Measurements from ENCODE around the gene ERP27.

DNA sequence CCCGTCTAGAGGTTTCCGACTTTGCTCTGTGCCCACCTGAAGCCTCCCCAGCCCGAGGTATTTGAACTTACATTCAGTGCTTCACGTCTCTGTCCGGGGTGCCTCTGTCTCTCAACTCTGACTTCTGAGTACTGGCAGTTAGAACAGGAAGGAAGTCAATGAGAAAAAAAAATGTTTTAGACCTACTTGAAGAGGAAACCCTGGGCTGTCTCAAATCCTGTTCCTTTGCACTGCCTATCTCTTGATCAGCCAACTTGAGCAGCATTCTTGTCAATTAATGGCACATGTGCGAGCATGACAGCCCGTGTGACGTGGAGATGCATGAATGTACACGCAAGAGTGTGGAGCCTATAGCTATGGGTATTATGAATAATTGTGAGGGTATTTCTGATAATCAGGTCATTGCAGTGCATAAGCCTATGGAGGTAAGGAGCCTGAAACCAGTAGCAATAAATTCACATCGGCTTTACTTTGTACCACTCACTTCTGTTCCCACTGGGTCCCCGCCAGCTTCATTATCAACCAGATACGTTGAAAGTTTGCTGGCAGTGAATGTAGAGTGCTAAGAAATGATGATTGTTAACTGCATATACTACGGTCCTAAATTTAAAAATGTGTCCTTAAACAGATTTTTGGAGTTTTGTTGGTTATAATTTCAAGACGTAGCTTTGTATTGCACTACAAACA lies 23.3 kb upstream of the ERP27 start, which contains the start of gene ARHGDIB:
- TF ChIP-seq EZH2 (IDR thresholded peaks at IDR 0.05; ENCODE audit: borderline replicate concordance) (no peak), CTCF (IDR thresholded peaks at IDR 0.05; ENCODE audit: poor library complexity) (no peak), EZH2phosphoT487 (IDR thresholded peaks at IDR 0.05; ENCODE audit: low read depth, severe bottlenecking, unreplicated experiment) (no peak)

Measured in hepatocyte (in vitro differentiated cells).